ENCODE results near the gene DEFB132. TPM values are rescaled to one million over a fixed set of nuclear protein-coding genes. Genes with fewer than 3 reads are reported as not detected.
A peak's percentile ranks its signal among the peaks of the same experiment; 100 is the strongest.

The DEFB132 gene
- total and polyA plus RNA-seq, 2 experiments from 2014 or later, result not detected

DNA sequence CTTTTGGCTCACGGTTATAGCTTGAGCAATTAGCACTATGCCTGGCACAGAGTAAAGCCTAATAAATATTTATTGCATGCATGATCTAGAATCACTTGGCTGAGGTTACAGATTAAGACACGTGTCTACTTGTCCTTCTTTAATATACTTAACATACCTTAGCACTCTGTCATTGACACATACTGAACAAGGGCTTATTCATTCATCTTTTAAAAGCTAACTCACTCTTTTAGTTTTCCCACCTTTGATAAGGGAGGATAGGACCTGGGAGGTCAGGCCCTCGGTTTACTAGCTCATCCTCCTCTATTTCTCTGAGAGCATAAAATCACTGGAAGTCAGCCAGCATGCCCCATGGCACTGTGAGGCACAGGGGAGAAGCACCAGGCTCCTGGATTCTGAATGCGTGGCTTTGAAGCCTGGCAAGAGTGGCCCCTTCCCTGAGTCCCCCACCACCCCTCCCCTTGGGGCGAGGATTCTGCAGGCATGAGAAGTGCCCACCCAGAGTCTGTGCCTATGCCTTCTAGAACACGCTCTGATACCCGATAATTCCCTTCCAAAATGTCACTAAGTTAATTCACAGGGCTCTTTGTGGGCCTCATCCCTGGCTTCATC, 51.0 kb downstream of the DEFB132 start:
- Histone ChIP-seq H3F3A (ENCODE audit: insufficient read depth) (peaks cover 17% of the 10 kb centered on the region; the same call in 1 of the 2 replicates), H3K27ac (no peak overlapping the region; the same call in 1 of the 2 replicates), H2AFZ (no peak overlapping the region), H4K20me1 (ENCODE audit: insufficient read depth) (no peaks in the 10 kb centered on the region), H3K4me3 (no peak overlapping the region), H3K4me1 (ENCODE audit: insufficient read depth) (peaks cover 16% of the 10 kb centered on the region), H3K36me3 (ENCODE audit: low read depth) (no peaks in the 10 kb centered on the region), H3K4me2 (ENCODE audit: unreplicated experiment) (no peak overlapping the region), H3K79me2 (ENCODE audit: insufficient read depth) (no peaks in the 10 kb centered on the region), H3K9me2 (ENCODE audit: insufficient read depth) (no peaks in the 10 kb centered on the region), H3K9ac (no peak overlapping the region), H3K9me3 (ENCODE audit: low read depth) (no peaks in the 10 kb centered on the region), H3K27me3 (replicated peaks; ENCODE audit: insufficient read depth) (no peaks in the 10 kb centered on the region)
- WGBS, 2 experiments (ENCODE audit: low coverage in 1 of 2, low lambda C conversion rate in 2 of 2, missing lambda C conversion rate in 2 of 2), result 57 to 73% methylated on average over 6 to 7 of the region's 7 CpGs
- DNase-seq, result no peak
- in situ Hi-C loops (cut with MboI), result no loop called here
- TF ChIP-seq EZH2 (IDR thresholded peaks at IDR 0.05; ENCODE audit: insufficient read depth, poor library complexity, severe bottlenecking), result no peak
- TF ChIP-seq EZH2phosphoT487 (IDR thresholded peaks at IDR 0.05; ENCODE audit: insufficient read depth, low read depth), result no peak

DNA sequence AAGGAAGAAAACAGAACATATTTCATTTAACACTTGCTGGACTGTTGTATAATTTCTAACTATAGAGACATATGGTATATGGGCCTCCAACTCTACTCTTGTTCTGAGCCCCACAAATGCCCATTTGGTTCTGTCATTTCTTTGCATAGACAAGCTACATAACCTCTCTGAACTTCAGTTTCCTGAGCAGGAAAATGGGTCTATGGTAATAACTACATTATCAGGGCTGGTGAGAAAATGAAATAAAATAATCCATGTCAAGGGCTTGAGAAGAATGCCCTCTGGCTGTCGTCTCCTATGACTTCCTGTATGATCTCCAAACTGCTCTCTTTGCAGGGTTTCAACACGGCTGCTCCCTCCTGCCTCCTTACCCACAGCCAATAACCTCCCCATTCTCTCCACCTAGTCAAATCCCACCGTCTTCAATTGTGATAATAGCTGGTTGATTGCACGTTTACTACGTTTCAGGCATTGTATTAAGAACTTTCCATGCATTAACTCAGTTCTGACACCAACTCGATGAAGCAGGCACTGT, 51.8 kb downstream of the DEFB132 start:
- H3K4me1 ChIP-seq (ENCODE audit: insufficient read depth), result peaks cover 23% of the 10 kb centered on the region
- 2 to 3% methylated on average over 6 of the region's 6 CpGs for WGBS, 2 experiments (ENCODE audit: low coverage in 1 of 2, low lambda C conversion rate in 2 of 2, missing lambda C conversion rate in 2 of 2)
- no peaks in the 10 kb centered on the region for H3K9me2 ChIP-seq (ENCODE audit: insufficient read depth)
- H4K20me1 ChIP-seq (ENCODE audit: insufficient read depth), result no peaks in the 10 kb centered on the region
- H3K9me3 ChIP-seq (ENCODE audit: low read depth), result no peaks in the 10 kb centered on the region
- peak overlapping the region; percentile 96 for H3K27ac ChIP-seq
- in situ Hi-C loops (cut with MboI), result no loop called here
- no peaks in the 10 kb centered on the region for H3K27me3 ChIP-seq (replicated peaks; ENCODE audit: insufficient read depth)
- TF ChIP-seq EZH2phosphoT487 (IDR thresholded peaks at IDR 0.05; ENCODE audit: insufficient read depth, low read depth) (no peak), EZH2 (IDR thresholded peaks at IDR 0.05; ENCODE audit: insufficient read depth, poor library complexity, severe bottlenecking) (no peak)
- peak; percentile 57 for DNase-seq
- H3K9ac ChIP-seq, result peak overlapping the region; percentile 89
- peaks cover 17% of the 10 kb centered on the region; the same call in 1 of the 2 replicates for H3F3A ChIP-seq (ENCODE audit: insufficient read depth)
- H3K36me3 ChIP-seq (ENCODE audit: low read depth), result no peaks in the 10 kb centered on the region
- H3K79me2 ChIP-seq (ENCODE audit: insufficient read depth), result no peaks in the 10 kb centered on the region
- H3K4me3 ChIP-seq, result peak overlapping the region; percentile 72
- H2AFZ ChIP-seq, result peak overlapping the region; percentile 89
- H3K4me2 ChIP-seq (ENCODE audit: unreplicated experiment), result peak overlapping the region; percentile 87

DNA sequence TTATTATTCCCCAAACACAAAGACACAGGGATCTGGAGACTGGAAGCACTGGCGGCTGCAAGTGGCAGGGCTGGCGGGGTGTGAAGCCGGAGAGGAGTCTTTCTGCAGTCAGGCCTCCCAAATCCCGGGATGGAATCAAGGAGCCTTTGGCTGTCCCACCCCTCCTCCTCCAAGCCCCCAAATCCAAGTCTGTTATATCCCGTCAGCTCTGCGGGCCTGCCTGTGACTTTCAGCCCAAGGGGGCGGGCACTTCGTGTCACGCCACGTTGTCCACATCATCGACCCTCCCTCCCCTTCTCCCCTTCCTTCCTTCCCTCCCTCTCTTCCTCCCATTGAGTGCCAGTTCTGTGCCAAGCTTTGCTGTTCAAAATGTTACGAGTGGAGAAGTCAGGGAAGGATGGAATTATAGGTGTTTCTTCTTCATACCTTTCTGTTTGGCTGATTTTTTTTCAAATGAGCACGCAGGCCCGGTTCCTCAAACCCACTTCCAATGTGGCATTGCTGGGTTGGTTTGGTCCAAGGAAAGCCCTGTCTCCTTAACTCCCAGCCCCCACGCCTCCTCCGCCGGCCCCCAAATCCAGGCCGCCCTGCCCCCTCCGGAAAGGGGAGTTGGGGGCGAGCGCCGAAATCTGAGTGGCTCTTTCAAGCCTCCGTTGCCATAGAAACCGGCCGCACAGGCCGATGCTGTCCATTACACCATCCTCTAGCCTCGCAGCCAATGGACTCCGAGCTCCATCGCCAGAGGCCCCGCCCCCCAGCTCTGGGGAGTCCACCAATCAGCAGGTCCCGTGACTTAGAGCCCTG, 52.5 kb downstream of the DEFB132 start:
- 2% methylated on average over 20 to 30 of the region's 31 CpGs for WGBS, 2 experiments (ENCODE audit: low coverage in 1 of 2, low lambda C conversion rate in 2 of 2, missing lambda C conversion rate in 2 of 2)
- Histone ChIP-seq H3F3A (ENCODE audit: insufficient read depth) (peaks cover 17% of the 10 kb centered on the region; the same call in 1 of the 2 replicates), H2AFZ (peak overlapping the region; percentile 89), H3K4me3 (peak overlapping the region; percentile 72), H3K36me3 (ENCODE audit: low read depth) (no peaks in the 10 kb centered on the region), H4K20me1 (ENCODE audit: insufficient read depth) (no peaks in the 10 kb centered on the region), H3K79me2 (ENCODE audit: insufficient read depth) (no peaks in the 10 kb centered on the region), H3K4me1 (ENCODE audit: insufficient read depth) (peaks cover 23% of the 10 kb centered on the region), H3K27ac (peak overlapping the region; percentile 96), H3K9me2 (ENCODE audit: insufficient read depth) (no peaks in the 10 kb centered on the region), H3K27me3 (replicated peaks; ENCODE audit: insufficient read depth) (no peaks in the 10 kb centered on the region), H3K9me3 (ENCODE audit: low read depth) (no peaks in the 10 kb centered on the region), H3K4me2 (ENCODE audit: unreplicated experiment) (peak overlapping the region; percentile 87), H3K9ac (peak overlapping the region; percentile 89)
- peak; percentile 100 for DNase-seq
- no peak for TF ChIP-seq EZH2 (IDR thresholded peaks at IDR 0.05; ENCODE audit: insufficient read depth, poor library complexity, severe bottlenecking)
- no peak for TF ChIP-seq EZH2phosphoT487 (IDR thresholded peaks at IDR 0.05; ENCODE audit: insufficient read depth, low read depth)
- in situ Hi-C loops (cut with MboI), result no loop called here

DNA sequence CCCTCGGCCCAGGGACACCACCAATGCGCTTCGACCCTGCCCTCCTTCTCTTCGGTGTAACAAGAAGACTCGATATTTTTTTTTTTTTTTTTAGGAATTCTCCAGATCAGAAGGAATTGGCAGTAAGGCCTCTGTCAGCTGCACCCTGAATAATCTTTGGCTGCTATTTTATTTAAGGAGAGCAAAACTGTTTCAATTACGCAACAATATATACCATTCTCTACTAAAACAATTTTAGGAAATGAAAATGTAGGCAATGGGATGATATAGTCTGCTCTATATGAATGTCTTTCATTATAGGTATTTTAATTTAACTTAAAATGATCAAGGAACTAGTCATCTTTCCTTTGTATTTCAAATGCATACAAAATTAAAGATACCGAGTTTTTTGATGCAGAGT, 53.1 kb downstream of the DEFB132 start:
- Histone ChIP-seq H3F3A (ENCODE audit: insufficient read depth) (peaks cover 17% of the 10 kb centered on the region; the same call in 1 of the 2 replicates), H2AFZ (peak overlapping the region; percentile 49), H3K9ac (peak overlapping the region; percentile 39), H3K9me2 (ENCODE audit: insufficient read depth) (no peaks in the 10 kb centered on the region), H4K20me1 (ENCODE audit: insufficient read depth) (no peaks in the 10 kb centered on the region), H3K4me2 (ENCODE audit: unreplicated experiment) (peak overlapping the region; percentile 87), H3K4me3 (peak overlapping the region; percentile 41; the same call in 1 of the 2 replicates), H3K27me3 (replicated peaks; ENCODE audit: insufficient read depth) (no peaks in the 10 kb centered on the region), H3K4me1 (ENCODE audit: insufficient read depth) (peaks cover 23% of the 10 kb centered on the region), H3K27ac (peak overlapping the region; percentile 96), H3K79me2 (ENCODE audit: insufficient read depth) (no peaks in the 10 kb centered on the region), H3K9me3 (ENCODE audit: low read depth) (no peaks in the 10 kb centered on the region), H3K36me3 (ENCODE audit: low read depth) (no peaks in the 10 kb centered on the region)
- no peak for DNase-seq
- in situ Hi-C loops (cut with MboI), result no loop called here
- 4% methylated on average over 7 of the region's 7 CpGs for WGBS, 2 experiments (ENCODE audit: low coverage in 1 of 2, low lambda C conversion rate in 2 of 2, missing lambda C conversion rate in 2 of 2)
- TF ChIP-seq EZH2 (IDR thresholded peaks at IDR 0.05; ENCODE audit: insufficient read depth, poor library complexity, severe bottlenecking) (no peak), EZH2phosphoT487 (IDR thresholded peaks at IDR 0.05; ENCODE audit: insufficient read depth, low read depth) (no peak)

Other genes with a start within 250 kb of the DEFB132 start
- gene DEFB125, start 170.1 kb upstream of the DEFB132 start, total RNA-seq (2014; rRNA removed; shearing (Covaris generic)), result not detected in 2 replicates
- not detected in 2 replicates for gene DEFB125, start 170.1 kb upstream of the DEFB132 start, polyA plus RNA-seq (2016; fragmentation: Nextera tagmentation; extraction: Ambion mirVana)
- not detected in 2 replicates for gene DEFB126, start 115.1 kb upstream of the DEFB132 start, total RNA-seq (2014; rRNA removed; shearing (Covaris generic))
- gene DEFB126, start 115.1 kb upstream of the DEFB132 start, polyA plus RNA-seq (2016; fragmentation: Nextera tagmentation; extraction: Ambion mirVana), result not detected in 2 replicates
- not detected in 2 replicates for gene DEFB127, start 100.3 kb upstream of the DEFB132 start, total RNA-seq (2014; rRNA removed; shearing (Covaris generic))
- gene DEFB127, start 100.3 kb upstream of the DEFB132 start, polyA plus RNA-seq (2016; fragmentation: Nextera tagmentation; extraction: Ambion mirVana), result not detected in 2 replicates
- not detected in 2 replicates for gene DEFB128, start 68.0 kb upstream of the DEFB132 start, total RNA-seq (2014; rRNA removed; shearing (Covaris generic))
- gene DEFB128, start 68.0 kb upstream of the DEFB132 start, polyA plus RNA-seq (2016; fragmentation: Nextera tagmentation; extraction: Ambion mirVana), result not detected in 2 replicates
- gene DEFB129, start 30.5 kb upstream of the DEFB132 start, total RNA-seq (2014; rRNA removed; shearing (Covaris generic)), result not detected in 2 replicates
- gene DEFB129, start 30.5 kb upstream of the DEFB132 start, polyA plus RNA-seq (2016; fragmentation: Nextera tagmentation; extraction: Ambion mirVana), result not detected in 2 replicates
- gene C20orf96, start 33.0 kb downstream of the DEFB132 start, total RNA-seq (2014; rRNA removed; shearing (Covaris generic)), result 0.32 TPM in 1 of 2 replicates, not detected in the other
- 4.0 and 4.5 TPM in 2 replicates for gene C20orf96, start 33.0 kb downstream of the DEFB132 start, polyA plus RNA-seq (2016; fragmentation: Nextera tagmentation; extraction: Ambion mirVana)
- 13.8 and 14.8 TPM in 2 replicates for gene ZCCHC3, start 39.8 kb downstream of the DEFB132 start, total RNA-seq (2014; rRNA removed; shearing (Covaris generic))
- 4.1 and 5.3 TPM in 2 replicates for gene ZCCHC3, start 39.8 kb downstream of the DEFB132 start, polyA plus RNA-seq (2016; fragmentation: Nextera tagmentation; extraction: Ambion mirVana)
- 7.5 and 7.7 TPM in 2 replicates for gene SOX12, start 67.8 kb downstream of the DEFB132 start, total RNA-seq (2014; rRNA removed; shearing (Covaris generic))
- gene SOX12, start 67.8 kb downstream of the DEFB132 start, polyA plus RNA-seq (2016; fragmentation: Nextera tagmentation; extraction: Ambion mirVana), result 2.0 and 2.1 TPM in 2 replicates
- gene NRSN2, start 89.4 kb downstream of the DEFB132 start, total RNA-seq (2014; rRNA removed; shearing (Covaris generic)), result 58.8 and 76.8 TPM in 2 replicates
- 76.7 and 78.2 TPM in 2 replicates for gene NRSN2, start 89.4 kb downstream of the DEFB132 start, polyA plus RNA-seq (2016; fragmentation: Nextera tagmentation; extraction: Ambion mirVana)
- 88.5 and 99.2 TPM in 2 replicates for gene TRIB3, start 123.0 kb downstream of the DEFB132 start, total RNA-seq (2014; rRNA removed; shearing (Covaris generic))
- 63.0 and 66.1 TPM in 2 replicates for gene TRIB3, start 123.0 kb downstream of the DEFB132 start, polyA plus RNA-seq (2016; fragmentation: Nextera tagmentation; extraction: Ambion mirVana)
- 104 and 129 TPM in 2 replicates for gene RBCK1, start 150.6 kb downstream of the DEFB132 start, total RNA-seq (2014; rRNA removed; shearing (Covaris generic))
- gene RBCK1, start 150.6 kb downstream of the DEFB132 start, polyA plus RNA-seq (2016; fragmentation: Nextera tagmentation; extraction: Ambion mirVana), result 72.3 and 79.9 TPM in 2 replicates
- gene TBC1D20, start 204.8 kb downstream of the DEFB132 start, total RNA-seq (2014; rRNA removed; shearing (Covaris generic)), result 43.3 and 51.4 TPM in 2 replicates
- gene TBC1D20, start 204.8 kb downstream of the DEFB132 start, polyA plus RNA-seq (2016; fragmentation: Nextera tagmentation; extraction: Ambion mirVana), result 31.0 and 33.0 TPM in 2 replicates